ENCODE results near the gene ACOXL. TPM values are rescaled to one million over a fixed set of nuclear protein-coding genes. Genes with fewer than 3 reads are reported as not detected.

The ACOXL gene
- total RNA-seq, 2 donors from 2014 or later = 0.52 TPM; not detected in 1

DNA sequence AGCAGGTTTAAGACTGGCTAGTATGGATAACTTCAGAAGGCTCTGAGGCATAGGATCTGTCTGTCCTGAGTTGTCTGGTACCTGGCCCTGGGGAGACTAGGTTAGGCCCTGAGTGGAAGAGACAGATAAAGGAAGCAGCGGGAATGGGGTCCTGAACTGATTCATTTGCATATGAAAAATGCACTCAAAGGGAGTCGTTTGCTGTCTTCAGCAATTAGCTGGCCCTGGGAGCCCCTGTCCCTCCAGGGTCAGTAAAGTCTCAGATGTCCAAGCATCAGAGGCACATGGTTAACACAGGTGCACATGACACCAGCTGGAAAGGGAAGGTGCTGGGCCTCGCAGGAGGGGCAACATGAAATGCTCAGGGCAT lies 172.4 kb downstream of the ACOXL start:
- no peaks in the 10 kb centered on the region for H3K27me3 ChIP-seq
- H3K4me3 ChIP-seq = no peak overlapping the region
- H3K4me1 ChIP-seq = no peaks in the 10 kb centered on the region
- ATAC-seq = no peak
- no peaks in the 10 kb centered on the region for H3K36me3 ChIP-seq (replicated peaks in 1 of 2; ENCODE audit: insufficient read depth in 1 of 2, low read depth in 2 of 2)
- H3K27ac ChIP-seq = no peak overlapping the region
- no peaks in the 10 kb centered on the region for H3K9me3 ChIP-seq
- TF ChIP-seq, protein P1, sequence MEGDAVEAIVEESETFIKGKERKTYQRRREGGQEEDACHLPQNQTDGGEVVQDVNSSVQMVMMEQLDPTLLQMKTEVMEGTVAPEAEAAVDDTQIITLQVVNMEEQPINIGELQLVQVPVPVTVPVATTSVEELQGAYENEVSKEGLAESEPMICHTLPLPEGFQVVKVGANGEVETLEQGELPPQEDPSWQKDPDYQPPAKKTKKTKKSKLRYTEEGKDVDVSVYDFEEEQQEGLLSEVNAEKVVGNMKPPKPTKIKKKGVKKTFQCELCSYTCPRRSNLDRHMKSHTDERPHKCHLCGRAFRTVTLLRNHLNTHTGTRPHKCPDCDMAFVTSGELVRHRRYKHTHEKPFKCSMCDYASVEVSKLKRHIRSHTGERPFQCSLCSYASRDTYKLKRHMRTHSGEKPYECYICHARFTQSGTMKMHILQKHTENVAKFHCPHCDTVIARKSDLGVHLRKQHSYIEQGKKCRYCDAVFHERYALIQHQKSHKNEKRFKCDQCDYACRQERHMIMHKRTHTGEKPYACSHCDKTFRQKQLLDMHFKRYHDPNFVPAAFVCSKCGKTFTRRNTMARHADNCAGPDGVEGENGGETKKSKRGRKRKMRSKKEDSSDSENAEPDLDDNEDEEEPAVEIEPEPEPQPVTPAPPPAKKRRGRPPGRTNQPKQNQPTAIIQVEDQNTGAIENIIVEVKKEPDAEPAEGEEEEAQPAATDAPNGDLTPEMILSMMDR (IDR thresholded peaks at IDR 0.05) = no peak
- no peak for TF ChIP-seq POLR2A (IDR thresholded peaks at IDR 0.05)
- intact Hi-C loops (cut with DNase I) = no loop called here
- WGBS, 2 donors = 81 to 83% methylated on average over 3 of the region's 3 CpGs
- no peak for DNase-seq

DNA sequence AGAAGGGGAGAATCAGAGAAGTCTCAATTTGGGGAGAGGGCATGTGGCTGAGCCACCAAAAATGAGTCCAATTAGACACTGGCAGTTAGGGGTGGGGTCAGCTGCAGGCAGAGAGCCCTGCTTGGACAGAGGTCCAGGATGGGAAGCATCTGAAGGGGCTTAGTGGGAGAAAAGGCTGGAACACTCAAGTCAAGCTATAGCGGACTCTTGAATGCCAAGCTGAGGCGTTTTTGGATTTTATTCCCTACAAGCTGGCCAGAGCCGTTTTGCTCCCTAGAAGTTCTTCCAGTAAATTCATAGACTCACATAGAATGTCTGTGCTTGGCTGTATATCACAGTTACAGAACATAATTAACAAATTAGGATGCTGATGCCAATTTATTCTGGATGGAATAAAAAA lies 172.8 kb downstream of the ACOXL start:
- no peaks in the 10 kb centered on the region for H3K27me3 ChIP-seq
- TF ChIP-seq POLR2A (IDR thresholded peaks at IDR 0.05) = no peak
- TF ChIP-seq, protein P1 (IDR thresholded peaks at IDR 0.05) = no peak
- H3K4me1 ChIP-seq = no peaks in the 10 kb centered on the region
- H3K27ac ChIP-seq = no peak overlapping the region
- H3K9me3 ChIP-seq = no peaks in the 10 kb centered on the region
- WGBS, 2 donors = 69 to 71% methylated on average over 3 of the region's 3 CpGs
- no peak for ATAC-seq
- no peak for DNase-seq
- no peaks in the 10 kb centered on the region for H3K36me3 ChIP-seq (replicated peaks in 1 of 2; ENCODE audit: insufficient read depth in 1 of 2, low read depth in 2 of 2)
- no peak overlapping the region for H3K4me3 ChIP-seq
- intact Hi-C loops (cut with DNase I) = no loop called here

DNA sequence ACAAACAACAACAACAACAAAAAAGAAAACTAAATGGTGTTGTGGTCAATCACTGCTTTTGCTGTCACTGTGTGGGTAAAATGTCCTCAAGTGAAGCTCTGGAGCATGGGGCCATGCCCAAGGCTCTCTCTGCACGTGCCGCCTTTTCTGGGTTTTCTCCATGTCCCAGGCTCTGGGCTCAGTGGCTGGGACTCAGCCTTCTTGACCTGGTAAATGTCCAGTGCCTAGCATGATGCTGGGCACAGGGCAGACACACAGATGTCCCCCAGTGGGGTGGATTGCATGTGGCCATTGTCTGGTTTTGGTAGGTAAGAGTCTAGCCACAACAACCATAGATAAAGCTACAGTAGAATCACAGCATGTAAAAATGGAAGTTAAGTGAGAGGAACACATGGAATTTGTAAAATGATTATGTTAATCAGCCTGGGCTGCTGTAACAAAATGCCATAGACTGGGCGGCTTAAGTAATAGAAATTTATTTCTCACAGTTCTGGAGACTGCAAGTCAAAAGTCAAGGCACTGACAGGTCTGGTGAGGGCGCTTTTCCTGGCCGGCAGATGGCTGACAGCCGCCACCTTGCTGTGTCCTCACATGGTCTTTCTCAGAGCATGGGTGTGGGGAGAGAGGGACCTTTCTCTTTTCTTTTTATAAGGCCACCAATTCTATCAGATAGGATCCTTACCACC lies 174.4 kb downstream of the ACOXL start:
- TF ChIP-seq POLR2A (IDR thresholded peaks at IDR 0.05) = no peak
- TF ChIP-seq, protein P1 (IDR thresholded peaks at IDR 0.05) = no peak
- no peak for ATAC-seq
- intact Hi-C loops (cut with DNase I) = no loop called here
- Histone ChIP-seq H3K27me3 (no peaks in the 10 kb centered on the region), H3K4me1 (no peaks in the 10 kb centered on the region), H3K9me3 (no peaks in the 10 kb centered on the region), H3K36me3 (replicated peaks in 1 of 2; ENCODE audit: insufficient read depth in 1 of 2, low read depth in 2 of 2) (no peaks in the 10 kb centered on the region), H3K27ac (no peak overlapping the region), H3K4me3 (no peak overlapping the region)
- no peak for DNase-seq
- 89 to 91% methylated on average over 6 of the region's 6 CpGs for whole genome bisulfite sequencing, 2 donors

DNA sequence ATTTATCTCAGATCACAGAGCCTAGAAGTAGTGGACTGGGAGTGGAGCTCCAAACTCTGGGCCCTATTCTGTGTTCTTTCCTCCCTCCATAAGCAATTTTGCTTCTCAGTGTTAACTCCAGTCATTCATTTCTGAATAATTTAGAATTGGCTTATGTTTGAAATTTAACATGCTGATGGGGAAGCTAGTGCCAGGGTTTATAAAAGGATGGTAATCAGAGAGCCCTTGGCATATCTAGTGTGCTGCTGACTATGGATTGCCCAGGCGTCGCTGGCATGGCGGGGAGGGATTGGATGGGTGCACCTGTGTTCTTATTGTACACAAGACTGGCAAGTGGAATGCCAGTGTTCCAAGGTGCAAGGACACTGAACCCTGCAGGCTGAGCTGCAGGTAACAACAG lies 177.1 kb downstream of the ACOXL start:
- Histone ChIP-seq H3K27ac (no peak overlapping the region), H3K36me3 (replicated peaks in 1 of 2; ENCODE audit: insufficient read depth in 1 of 2, low read depth in 2 of 2) (no peaks in the 10 kb centered on the region), H3K9me3 (no peaks in the 10 kb centered on the region), H3K27me3 (no peaks in the 10 kb centered on the region), H3K4me1 (no peaks in the 10 kb centered on the region), H3K4me3 (no peak overlapping the region)
- intact Hi-C loops (cut with DNase I) = no loop called here
- WGBS, 2 donors = 24 to 50% methylated on average over 3 of the region's 3 CpGs
- TF ChIP-seq, protein P1 (IDR thresholded peaks at IDR 0.05) = no peak
- no peak for TF ChIP-seq POLR2A (IDR thresholded peaks at IDR 0.05)
- ATAC-seq (no peak), DNase-seq (no peak)

DNA sequence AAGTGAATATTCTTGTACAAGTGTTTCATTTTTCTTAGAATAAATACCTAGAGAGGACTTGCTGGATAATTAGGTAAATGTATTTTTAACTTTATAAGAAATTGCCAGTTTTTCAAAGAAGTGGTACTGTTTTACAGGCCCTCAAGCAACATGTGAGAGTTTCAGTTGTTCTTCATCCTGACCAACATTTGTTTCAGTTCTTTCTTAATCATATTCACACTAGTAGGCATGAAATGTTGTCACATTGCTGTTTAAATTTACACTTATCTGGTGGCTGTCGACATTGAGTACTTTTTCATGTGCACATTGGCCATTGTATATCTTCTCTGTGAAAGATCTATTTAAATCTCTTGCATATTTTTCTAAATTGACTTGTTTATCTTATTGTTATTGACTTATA lies 178.1 kb downstream of the ACOXL start:
- no peaks in the 10 kb centered on the region for H3K36me3 ChIP-seq (replicated peaks in 1 of 2; ENCODE audit: insufficient read depth in 1 of 2, low read depth in 2 of 2)
- H3K4me3 ChIP-seq = no peak overlapping the region
- H3K27ac ChIP-seq = no peak overlapping the region
- no peaks in the 10 kb centered on the region for H3K9me3 ChIP-seq
- intact Hi-C loops (cut with DNase I) = no loop called here
- ATAC-seq = no peak
- TF ChIP-seq POLR2A (IDR thresholded peaks at IDR 0.05) = no peak
- TF ChIP-seq, protein P1 (IDR thresholded peaks at IDR 0.05) = no peak
- 34 to 38% methylated on average over 1 of the region's 1 CpG for WGBS, 2 donors
- no peak for DNase-seq
- no peaks in the 10 kb centered on the region for H3K4me1 ChIP-seq
- H3K27me3 ChIP-seq = no peaks in the 10 kb centered on the region

Data from body of pancreas (tissue), 4 donors.